NT2/D1 (cell line): ENCODE results near the gene PHGDH.
"Not testable (repeated sequence)": the region's sequence is repeated elsewhere in the genome, so short reads cannot be mapped to it uniquely, and the experiment has no call there.

Experiments used
- DNase-seq: peaks from one replicate; pipeline ENCODE4 v3.0.0-alpha.2; 2011; ENCODE audit warnings: low read depth, low spot score
- H3K27me3 ChIP-seq: 2 replicates; pipeline ENCODE4 v1.6.0; 2011; ENCODE audit warnings: mild to moderate bottlenecking; ENCODE audit not compliant: insufficient read length, insufficient read depth
- H3K36me3 ChIP-seq: 2 replicates; pipeline ENCODE4 v1.6.1; 2011; ENCODE audit warnings: mild to moderate bottlenecking, low read length, mixed read lengths; ENCODE audit not compliant: insufficient read depth, insufficient read length
- H3K4me1 ChIP-seq: 2 replicates; pipeline ENCODE4 v1.5.1; 2011; ENCODE audit not compliant: insufficient read depth, insufficient read length
- H3K4me3 ChIP-seq: 2 replicates; pipeline ENCODE4 v1.5.1; 2011; ENCODE audit warnings: low read depth; ENCODE audit not compliant: insufficient read length
- H3K9ac ChIP-seq: 2 replicates; pipeline ENCODE4 v1.6.0; 2011; ENCODE audit warnings: low read depth; ENCODE audit not compliant: insufficient read length
- H3K9me3 ChIP-seq: 2 replicates; pipeline ENCODE4 v1.5.1; 2011; ENCODE audit warnings: mild to moderate bottlenecking, low read length; ENCODE audit not compliant: insufficient read depth
- SUZ12 ChIP-seq: IDR thresholded peaks from 2 replicates; pipeline ENCODE4 v1.6.1; 2011; ENCODE audit not compliant: insufficient read length, insufficient read depth; ENCODE audit errors: extremely low read depth
- YY1 ChIP-seq: IDR thresholded peaks from 2 replicates; pipeline ENCODE4 v1.6.1; 2011; ENCODE audit not compliant: insufficient read length, insufficient read depth
- ZNF274 ChIP-seq: IDR thresholded peaks from 2 replicates; pipeline ENCODE4 v1.6.1; 2011; ENCODE audit warnings: mild to moderate bottlenecking, low read depth, low read length

The PHGDH gene

GRCh38 chr1:119783354-119784185, 71.8 kb downstream of the PHGDH start:
- DNase-seq = no peak
- no peak overlapping the region for H3K4me3 ChIP-seq

GRCh38 chr1:119784191-119784781, 72.6 kb downstream of the PHGDH start:
- Histone ChIP-seq H3K36me3 (no peaks in the 10 kb centered on the region), H3K9ac (no peak overlapping the region), H3K4me3 (no peak overlapping the region), H3K9me3 (0 out of 2 replicates have a peak, but pooled peaks cover 3% of the 10 kb centered on the region), H3K4me1 (no peaks in the 10 kb centered on the region), H3K27me3 (no peaks in the 10 kb centered on the region)
- no peak for DNase-seq
- TF ChIP-seq ZNF274 (no peak), YY1 (no peak), SUZ12 (no peak)

More at GRCh38 chr1:119783354-119784185, 71.8 kb downstream of the PHGDH start:
- no peaks in the 10 kb centered on the region for H3K36me3 ChIP-seq
- no peak overlapping the region for H3K9ac ChIP-seq
- H3K27me3 ChIP-seq = no peaks in the 10 kb centered on the region
- 0 out of 2 replicates have a peak, but pooled peaks cover 3% of the 10 kb centered on the region for H3K9me3 ChIP-seq
- H3K4me1 ChIP-seq = no peaks in the 10 kb centered on the region
- no peak for TF ChIP-seq ZNF274
- no peak for TF ChIP-seq SUZ12
- no peak for TF ChIP-seq YY1

- not testable (repeated sequence) for H3K4me3 ChIP-seq, H3K4me1 ChIP-seq
These were observed 74.3 kb downstream of the PHGDH start for GRCh38 chr1:119786046-119786445.

GRCh38 chr1:119786473-119787050, 74.8 kb downstream of the PHGDH start:
- H3K27me3 ChIP-seq, H3K4me1 ChIP-seq, H3K9me3 ChIP-seq, DNase-seq, H3K9ac ChIP-seq, H3K4me3 ChIP-seq, H3K36me3 ChIP-seq: not testable (repeated sequence)

More at GRCh38 chr1:119786046-119786445, 74.3 kb downstream of the PHGDH start:
- H3K9ac ChIP-seq, DNase-seq, H3K27me3 ChIP-seq, H3K9me3 ChIP-seq, H3K36me3 ChIP-seq: not testable (repeated sequence)

- DNase-seq = no peak
- no peak for TF ChIP-seq ZNF274
- H3K9me3 ChIP-seq = 0 out of 2 replicates have a peak, but pooled peaks cover 3% of the 10 kb centered on the region
- H3K4me1 ChIP-seq = no peaks in the 10 kb centered on the region
- no peak overlapping the region for H3K9ac ChIP-seq
- no peaks in the 10 kb centered on the region for H3K36me3 ChIP-seq
- H3K4me3 ChIP-seq = no peak overlapping the region
- H3K27me3 ChIP-seq = no peaks in the 10 kb centered on the region
These were observed 76.0 kb downstream of the PHGDH start for GRCh38 chr1:119787776-119788175.

GRCh38 chr1:119790451-119791198, 78.9 kb downstream of the PHGDH start:
- Histone ChIP-seq H3K9me3 (0 out of 2 replicates have a peak, but pooled peaks cover 3% of the 10 kb centered on the region), H3K36me3 (no peaks in the 10 kb centered on the region), H3K4me3 (no peak overlapping the region), H3K27me3 (no peaks in the 10 kb centered on the region), H3K4me1 (no peaks in the 10 kb centered on the region), H3K9ac (no peak overlapping the region)
- TF ChIP-seq YY1 (no peak), ZNF274 (no peak)
- DNase-seq = no peak

- no peaks in the 10 kb centered on the region for H3K4me1 ChIP-seq
- no peaks in the 10 kb centered on the region for H3K36me3 ChIP-seq
- no peaks in the 10 kb centered on the region for H3K27me3 ChIP-seq
- H3K9ac ChIP-seq = no peak overlapping the region
- TF ChIP-seq YY1 (no peak), SUZ12 (no peak), ZNF274 (no peak)
- H3K4me3 ChIP-seq = no peak overlapping the region
- no peak for DNase-seq
- 0 out of 2 replicates have a peak, but pooled peaks cover 3% of the 10 kb centered on the region for H3K9me3 ChIP-seq
These were observed 79.6 kb downstream of the PHGDH start for GRCh38 chr1:119791377-119791776.
